Mucosa of descending colon (tissue), 3 donors: ENCODE measurements around the gene LSM4. TPM values are rescaled to one million over a fixed set of nuclear protein-coding genes. Genes with fewer than 3 reads are reported as not detected.
A peak's percentile ranks its signal among the peaks of the same experiment; 100 is the strongest.
"Not testable (repeated sequence)": the region's sequence is repeated elsewhere in the genome, so short reads cannot be mapped to it uniquely, and the experiment has no call there.

Experiments
- ATAC-seq: fragments of 200-7000 bp; cut with Tn5 transposase; one replicate; pipeline ENCODE4 v1.9.1; 2020; ENCODE audit warnings: mild to moderate bottlenecking, moderate library complexity
- DNase-seq, 3 donors: peaks; one replicate each; pipeline ENCODE4 v3.0.0-alpha.2; 2020
- H3K36me3 ChIP-seq: fragments of 200-600 bp; one replicate; pipeline ENCODE4 v1.8.0; 2021; ENCODE audit warnings: low read depth, mild to moderate bottlenecking
- H3K4me1 ChIP-seq: fragments of 200-600 bp; one replicate; pipeline ENCODE4 v1.8.0; 2021; ENCODE audit warnings: low read depth, mild to moderate bottlenecking
- H3K4me3 ChIP-seq: fragments of 200-600 bp; one replicate; pipeline ENCODE4 v1.8.0; 2021; ENCODE audit warnings: mild to moderate bottlenecking
- H3K9me3 ChIP-seq: fragments of 200-600 bp; one replicate; pipeline ENCODE4 v1.8.0; 2021; ENCODE audit warnings: mild to moderate bottlenecking
- intact Hi-C, 2 donors: fragments of 100-400 bp; cut with DNase I in 1 of 2; cut with micrococcal nuclease in 1 of 2; formaldehyde crosslinking; loops; one replicate each; pipeline versions ENCODE4 v1.11.0 to v1.11.1; 2022; cut with DNase I, micrococcal nuclease
- total RNA-seq, 3 donors: library from RNA; stranded (reverse); fragmentation: NEBNext Ultra II Directional in 2 of 3; extraction: Animal tissue kit (Norgen Biotek cat#: 25700) in 2 of 3; gene quantifications; one replicate each; pipeline versions ENCODE4 v1.2.1 to v1.2.4, GENCODE V29; 2021 to 2023
- TF ChIP-seq, protein P1 (sequence below): fragments of 200-600 bp; IDR thresholded peaks from one replicate; pipeline ENCODE4 v1.8.0; 2022; ENCODE audit warnings: antibody characterized with exemption, mild to moderate bottlenecking
- donor health status: DM: no; HTN: no; CAD: no; lungs with moderate emphysema.
- donor health status: DM: no; HTN: no; CAD: no.
- donor health status: DM: no; HTN: yes; CAD: no.

LSM4 gene
- total RNA-seq, 3 donors from 2014 or later = 86.3 to 158 (median 124) TPM

DNA sequence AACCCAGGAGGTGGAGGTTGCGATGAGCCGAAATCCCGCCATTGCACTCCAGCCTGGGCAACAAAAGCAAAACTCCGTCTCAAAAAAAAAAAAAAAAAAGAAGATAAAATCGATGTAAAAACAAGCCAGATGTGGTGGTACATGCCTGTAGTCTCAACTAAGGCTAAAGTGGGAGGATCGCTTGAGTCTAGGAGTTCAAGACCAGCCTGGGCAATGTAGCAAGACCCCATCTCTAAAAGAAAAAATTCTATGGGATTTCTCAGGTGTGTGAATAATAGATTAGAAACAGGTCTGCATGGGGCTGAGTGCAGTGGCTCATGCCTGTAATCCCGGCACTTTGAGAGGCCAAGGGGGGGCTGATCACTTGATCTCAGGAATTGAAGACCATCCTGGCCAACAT is 28.7 kb upstream of the LSM4 start:
- no peaks in the 10 kb centered on the region for H3K36me3 ChIP-seq

DNA sequence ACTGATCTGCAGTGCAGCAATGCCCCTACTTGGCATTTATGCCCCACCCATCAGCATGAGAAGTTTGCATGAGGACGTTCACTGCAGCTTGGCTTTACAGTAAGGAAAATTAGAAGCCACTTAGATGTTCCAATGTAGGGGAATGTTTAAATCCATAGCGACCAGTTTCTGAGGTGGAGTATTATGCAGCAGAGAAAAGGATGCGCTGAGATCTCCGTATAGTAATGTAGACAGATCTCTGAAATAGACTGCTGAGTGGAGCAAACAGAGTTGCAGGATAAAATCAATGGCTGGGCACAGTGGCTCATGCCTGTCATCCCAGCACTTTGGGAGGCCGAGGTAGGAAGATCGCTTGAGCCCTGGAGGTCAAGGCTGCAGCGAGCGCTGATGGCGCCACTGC is 27.6 kb upstream of the LSM4 start:
- Histone ChIP-seq H3K4me3 (no peak overlapping the region), H3K36me3 (no peaks in the 10 kb centered on the region), H3K9me3 (no peaks in the 10 kb centered on the region), H3K4me1 (no peaks in the 10 kb centered on the region)
- no peak for ATAC-seq
- DNase-seq = no peak
- TF ChIP-seq, protein P1, sequence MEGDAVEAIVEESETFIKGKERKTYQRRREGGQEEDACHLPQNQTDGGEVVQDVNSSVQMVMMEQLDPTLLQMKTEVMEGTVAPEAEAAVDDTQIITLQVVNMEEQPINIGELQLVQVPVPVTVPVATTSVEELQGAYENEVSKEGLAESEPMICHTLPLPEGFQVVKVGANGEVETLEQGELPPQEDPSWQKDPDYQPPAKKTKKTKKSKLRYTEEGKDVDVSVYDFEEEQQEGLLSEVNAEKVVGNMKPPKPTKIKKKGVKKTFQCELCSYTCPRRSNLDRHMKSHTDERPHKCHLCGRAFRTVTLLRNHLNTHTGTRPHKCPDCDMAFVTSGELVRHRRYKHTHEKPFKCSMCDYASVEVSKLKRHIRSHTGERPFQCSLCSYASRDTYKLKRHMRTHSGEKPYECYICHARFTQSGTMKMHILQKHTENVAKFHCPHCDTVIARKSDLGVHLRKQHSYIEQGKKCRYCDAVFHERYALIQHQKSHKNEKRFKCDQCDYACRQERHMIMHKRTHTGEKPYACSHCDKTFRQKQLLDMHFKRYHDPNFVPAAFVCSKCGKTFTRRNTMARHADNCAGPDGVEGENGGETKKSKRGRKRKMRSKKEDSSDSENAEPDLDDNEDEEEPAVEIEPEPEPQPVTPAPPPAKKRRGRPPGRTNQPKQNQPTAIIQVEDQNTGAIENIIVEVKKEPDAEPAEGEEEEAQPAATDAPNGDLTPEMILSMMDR = no peak
- intact Hi-C loops = no loop called here

More for the DNA sequence above, 28.7 kb upstream of the LSM4 start:
- H3K4me1 ChIP-seq = no peaks in the 10 kb centered on the region
- ATAC-seq (no peak), DNase-seq (no peak)
- intact Hi-C loops = no loop called here
- H3K4me3 ChIP-seq = no peak overlapping the region
- no peaks in the 10 kb centered on the region for H3K9me3 ChIP-seq
- TF ChIP-seq, protein P1 = no peak

DNA sequence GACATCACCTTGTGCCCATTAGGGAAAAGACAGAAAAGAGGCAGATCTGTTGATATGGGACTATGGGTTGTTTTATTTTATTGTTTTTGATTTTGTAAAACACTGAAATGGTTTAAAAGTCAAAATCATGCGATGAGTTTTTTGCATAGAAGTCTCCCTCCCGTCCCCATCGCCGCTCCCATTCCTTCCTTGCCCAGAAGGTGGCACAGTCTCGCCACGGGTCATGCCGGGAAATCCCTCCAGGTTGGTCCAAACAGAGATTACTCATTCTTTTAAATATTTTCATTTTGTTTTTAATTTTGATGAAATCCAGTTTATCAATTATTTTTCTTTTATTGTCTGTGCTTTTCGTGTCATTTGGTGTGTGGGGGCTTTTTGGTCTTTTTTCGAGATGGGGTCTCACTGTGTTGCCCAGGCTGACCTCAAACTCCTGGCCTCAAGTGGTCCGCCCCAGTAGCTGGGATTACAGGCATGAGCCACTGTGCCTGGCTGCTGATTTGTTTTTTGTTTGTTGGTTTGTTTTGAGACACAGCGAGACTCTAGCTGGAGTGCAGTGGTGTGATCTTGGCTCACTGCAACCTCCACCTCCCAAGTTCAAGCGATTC is 26.8 kb upstream of the LSM4 start:
- no peak overlapping the region for H3K4me3 ChIP-seq
- H3K9me3 ChIP-seq = no peaks in the 10 kb centered on the region
- ATAC-seq = peak; percentile 81
- H3K36me3 ChIP-seq = no peaks in the 10 kb centered on the region
- peak in 2 of 3 donors; percentile 76 to 81 for DNase-seq
- TF ChIP-seq, protein P1 = peak; percentile 71
- H3K4me1 ChIP-seq = no peaks in the 10 kb centered on the region
- intact Hi-C loops = loop anchor here (10.0 kb wide), 1 partner anchor 55 kb away; no protein-coding TSS in a partner anchor

DNA sequence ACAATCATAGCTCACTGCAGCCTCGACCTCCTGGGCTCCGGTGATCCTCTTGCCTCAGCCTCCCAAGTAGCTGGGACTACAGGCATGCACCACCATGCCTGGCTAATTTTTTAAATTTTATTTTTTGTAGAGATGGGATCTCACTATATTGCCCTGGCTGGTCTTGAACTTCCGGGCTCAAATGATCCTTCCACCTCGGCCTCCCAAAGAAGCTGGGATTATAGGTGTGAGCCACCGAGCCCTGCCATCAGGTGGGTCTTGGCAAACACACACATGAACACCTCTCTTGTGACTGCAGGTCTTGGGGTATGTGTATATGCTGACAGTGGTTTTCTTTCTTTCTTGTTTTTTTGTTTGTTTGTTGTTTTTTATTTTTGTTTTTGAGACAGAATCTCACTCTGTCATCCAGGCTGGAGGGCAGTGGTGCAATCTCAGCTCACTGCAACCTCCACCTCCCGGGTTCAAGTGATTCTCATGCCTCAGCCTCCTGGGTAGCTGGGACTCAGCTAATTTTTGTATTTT is 26.0 kb upstream of the LSM4 start:
- H3K4me3 ChIP-seq, H3K4me1 ChIP-seq, H3K9me3 ChIP-seq, DNase-seq, H3K36me3 ChIP-seq, ATAC-seq: not testable (repeated sequence)
- intact Hi-C loops = loop anchor here (10.0 kb wide), 1 partner anchor 56 kb away; no protein-coding TSS in a partner anchor

DNA sequence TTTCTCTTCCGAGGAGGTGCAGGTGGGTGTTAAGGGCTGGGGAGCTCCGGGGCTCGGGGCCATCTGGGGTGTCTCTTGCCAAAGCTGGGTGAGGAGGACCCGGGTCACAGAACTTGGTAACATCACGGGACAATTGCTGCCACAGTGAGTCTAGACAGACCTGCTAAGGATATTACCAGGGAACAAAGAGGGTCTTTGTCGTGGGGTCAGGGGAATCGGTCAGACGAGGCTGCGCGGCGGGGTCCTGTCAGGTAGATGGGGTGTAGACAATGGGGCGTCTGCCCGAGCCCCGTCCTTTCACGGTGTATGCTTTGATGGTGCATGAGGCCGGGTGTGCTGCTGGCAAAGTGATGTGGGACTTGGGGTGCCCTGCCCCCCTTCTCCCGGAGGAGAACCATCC is 25.3 kb upstream of the LSM4 start:
- intact Hi-C loops = loop anchor here (10.0 kb wide), 1 partner anchor 57 kb away; no protein-coding TSS in a partner anchor
- H3K9me3 ChIP-seq = no peaks in the 10 kb centered on the region
- TF ChIP-seq, protein P1 = no peak
- peaks cover 3% of the 10 kb centered on the region for H3K4me1 ChIP-seq
- no peak overlapping the region for H3K4me3 ChIP-seq
- no peak for ATAC-seq
- no peak for DNase-seq
- H3K36me3 ChIP-seq = no peaks in the 10 kb centered on the region

DNA sequence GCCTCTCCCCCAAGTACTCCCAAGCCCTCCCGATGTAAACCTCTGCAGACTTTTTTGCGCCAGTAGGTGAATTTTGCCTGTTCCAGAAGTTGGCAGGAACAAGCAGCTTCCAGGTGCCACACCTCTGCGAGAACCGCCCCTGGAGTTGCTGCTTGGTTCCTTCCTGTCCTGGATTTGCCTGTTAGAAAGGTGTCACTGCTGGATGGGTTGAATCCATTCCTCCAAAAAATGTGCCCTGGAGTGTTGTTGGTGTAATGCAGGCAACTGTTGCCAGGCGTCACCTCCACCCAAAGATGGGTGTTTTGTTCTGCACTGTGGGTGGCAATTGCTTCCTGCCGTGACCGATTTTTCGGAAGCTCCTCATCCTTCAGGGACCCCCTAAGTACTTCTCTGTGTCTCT is 23.2 kb upstream of the LSM4 start:
- intact Hi-C loops = loop anchor here (10.0 kb wide), 1 partner anchor 59 kb away; no protein-coding TSS in a partner anchor
- ATAC-seq (peak; percentile 54), DNase-seq (peak in 2 of 3 donors; percentile 56 to 60)
- Histone ChIP-seq H3K9me3 (no peaks in the 10 kb centered on the region), H3K4me3 (no peak overlapping the region), H3K36me3 (no peaks in the 10 kb centered on the region), H3K4me1 (peaks cover 11% of the 10 kb centered on the region)
- TF ChIP-seq, protein P1 = no peak
